Body of pancreas (tissue), 4 donors: Measurements from ENCODE around the gene PADI6.

ENCODE experiments used
- CTCF ChIP-seq, 7 experiments: fragments of 450-650 bp in 4 of 7; fragments of 200-600 bp in 3 of 7; sonication (generic) in 3 of 7; IDR thresholded peaks; one replicate each; pipeline ENCODE4 v1.5.1; 2016 to 2019; ENCODE audit warnings: antibody characterized with exemption in 7 of 7
- POLR2A ChIP-seq, 3 donors: fragments of 450-650 bp; IDR thresholded peaks; one replicate each; pipeline ENCODE4 v1.6.1; 2016; ENCODE audit warnings: antibody characterized with exemption in 3 of 3, mild to moderate bottlenecking in 2 of 3

- TF ChIP-seq CTCF (IDR thresholded peaks at IDR 0.05) (no peak), POLR2A (IDR thresholded peaks at IDR 0.05) (no peak)
These were observed 40.3 kb downstream of the PADI6 start for GRCh38 chr1:17412093-17412870.
